Keratinocyte (primary cell): Measurements from ENCODE around the gene SLC17A5.

Source experiments
- EZH2 ChIP-seq: IDR thresholded peaks from one replicate; pipeline ENCODE4 v1.6.1; 2012; ENCODE audit warnings: inconsistent platforms, mild to moderate bottlenecking, low read length, moderate library complexity
- TF ChIP-seq, protein P1 (sequence below), 3 experiments: IDR thresholded peaks in 1 of 3; conservative IDR thresholded peaks in 1 of 3; optimal IDR thresholded peaks in 1 of 3; 2 replicates in 2 of 3; 3 replicates in 1 of 3; pipeline versions ENCODE3 to v1.5.1; 2011; ENCODE audit warnings: low read length in 3 of 3, mild to moderate bottlenecking in 3 of 3, moderate library complexity in 2 of 3, control low read depth in 1 of 3, inconsistent platforms in 1 of 3; ENCODE audit not compliant: insufficient read depth in 2 of 3; ENCODE audit errors: extremely low read depth in 1 of 3

GRCh38 chr6:73691512-73691911 is 37.7 kb upstream of the SLC17A5 start:
- TF ChIP-seq, protein P1, sequence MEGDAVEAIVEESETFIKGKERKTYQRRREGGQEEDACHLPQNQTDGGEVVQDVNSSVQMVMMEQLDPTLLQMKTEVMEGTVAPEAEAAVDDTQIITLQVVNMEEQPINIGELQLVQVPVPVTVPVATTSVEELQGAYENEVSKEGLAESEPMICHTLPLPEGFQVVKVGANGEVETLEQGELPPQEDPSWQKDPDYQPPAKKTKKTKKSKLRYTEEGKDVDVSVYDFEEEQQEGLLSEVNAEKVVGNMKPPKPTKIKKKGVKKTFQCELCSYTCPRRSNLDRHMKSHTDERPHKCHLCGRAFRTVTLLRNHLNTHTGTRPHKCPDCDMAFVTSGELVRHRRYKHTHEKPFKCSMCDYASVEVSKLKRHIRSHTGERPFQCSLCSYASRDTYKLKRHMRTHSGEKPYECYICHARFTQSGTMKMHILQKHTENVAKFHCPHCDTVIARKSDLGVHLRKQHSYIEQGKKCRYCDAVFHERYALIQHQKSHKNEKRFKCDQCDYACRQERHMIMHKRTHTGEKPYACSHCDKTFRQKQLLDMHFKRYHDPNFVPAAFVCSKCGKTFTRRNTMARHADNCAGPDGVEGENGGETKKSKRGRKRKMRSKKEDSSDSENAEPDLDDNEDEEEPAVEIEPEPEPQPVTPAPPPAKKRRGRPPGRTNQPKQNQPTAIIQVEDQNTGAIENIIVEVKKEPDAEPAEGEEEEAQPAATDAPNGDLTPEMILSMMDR (optimal IDR thresholded peaks at IDR 0.05 in 1 of 3, IDR thresholded peaks at IDR 0.05 in 1 of 3, conservative IDR thresholded peaks at IDR 0.05 in 1 of 3; ENCODE audit: extremely low read depth in 1 of 3, insufficient read depth in 2 of 3, low read length in 3 of 3), result no peak
- TF ChIP-seq EZH2, result no peak
